HEK293 (cell line): ENCODE measurements around the gene FIGNL2.
A peak's percentile ranks its signal among the peaks of the same experiment; 100 is the strongest.

Experiments used
- CTCF ChIA-PET: fragments of 350-600 bp; formaldehyde crosslinking; extraction: SDS; loops from one replicate; lab custom pipeline; 2021; ENCODE audit warnings: antibody characterized with exemption; lab: Yijun Ruan, JAX
- POLR2A ChIA-PET: fragments of 300-600 bp; formaldehyde crosslinking; extraction: SDS; loops from one replicate; lab custom pipeline; 2020; ENCODE audit warnings: antibody characterized with exemption, inconsistent platforms; lab: Yijun Ruan, JAX
- H3K27ac ChIP-seq: fragments of 200-500 bp; sonication (Bioruptor generic); 2 replicates; pipeline ENCODE4 v1.5.1; 2014; ENCODE audit warnings: low read depth, low read length, control low read depth, inconsistent platforms; ENCODE audit errors: extremely low read depth
- H3K36me3 ChIP-seq, 2 experiments: fragments of 200-500 bp in 1 of 2; sonication (Bioruptor generic) in 1 of 2; 1 replicate in 1 of 2; 2 replicates in 1 of 2; pipeline ENCODE4 v1.5.1; 2014 to 2017; ENCODE audit warnings: inconsistent platforms in 2 of 2, low read length in 2 of 2; ENCODE audit not compliant: control insufficient read depth in 2 of 2, insufficient read depth in 1 of 2
- H3K4me1 ChIP-seq: fragments of 200-500 bp; sonication (Bioruptor generic); 2 replicates; pipeline ENCODE4 v1.5.1; 2014; ENCODE audit warnings: mild to moderate bottlenecking, low read length, inconsistent platforms; ENCODE audit not compliant: control insufficient read depth, insufficient read depth
- H3K4me3 ChIP-seq: 2 replicates; pipeline ENCODE4 v1.5.1; 2011; ENCODE audit warnings: low read depth, mild to moderate bottlenecking, control low read depth, low read length, moderate library complexity
- H3K9me3 ChIP-seq: fragments of 200-500 bp; sonication (Bioruptor generic); 2 replicates; pipeline ENCODE4 v1.5.1; 2014; ENCODE audit warnings: low read depth, low read length, inconsistent platforms; ENCODE audit not compliant: control insufficient read depth, insufficient read depth
- ATF2 ChIP-seq: fragments of 450-650 bp; formaldehyde crosslinking; IDR thresholded peaks from 2 replicates; pipeline ENCODE4 v1.5.1; 2016; ENCODE audit warnings: missing biosample characterization, missing genetic modification characterization, low read depth
- GLIS2 ChIP-seq: fragments of 450-650 bp; formaldehyde crosslinking; IDR thresholded peaks from 2 replicates; pipeline ENCODE4 v1.5.1; 2016; ENCODE audit warnings: missing biosample characterization, missing genetic modification characterization
- HOXD13 ChIP-seq: sonication (generic); formaldehyde crosslinking; IDR thresholded peaks from 2 replicates; pipeline ENCODE4 v1.8.0; 2022; ENCODE audit warnings: missing genetic modification reagents, borderline replicate concordance
- KLF7 ChIP-seq: fragments of 450-650 bp; formaldehyde crosslinking; IDR thresholded peaks from 2 replicates; pipeline ENCODE4 v1.5.1; 2016; ENCODE audit warnings: missing biosample characterization, missing genetic modification characterization, borderline replicate concordance
- MZF1 ChIP-seq: fragments of 450-650 bp; formaldehyde crosslinking; IDR thresholded peaks from 2 replicates; pipeline ENCODE4 v1.5.1; 2017; ENCODE audit warnings: missing biosample characterization, missing genetic modification characterization, borderline replicate concordance
- PRDM1 ChIP-seq: fragments of 450-650 bp; formaldehyde crosslinking; IDR thresholded peaks from 2 replicates; pipeline ENCODE4; 2016; ENCODE audit warnings: missing biosample characterization, missing genetic modification characterization
- RBAK ChIP-seq: fragments of 450-650 bp; formaldehyde crosslinking; IDR thresholded peaks from 2 replicates; pipeline ENCODE4 v1.5.1; 2016; ENCODE audit warnings: missing biosample characterization, missing genetic modification characterization
- SCRT2 ChIP-seq: fragments of 450-650 bp; formaldehyde crosslinking; IDR thresholded peaks from 2 replicates; pipeline ENCODE4 v1.5.1; 2016; ENCODE audit warnings: missing biosample characterization, missing genetic modification characterization
- SP2 ChIP-seq: fragments of 450-650 bp; formaldehyde crosslinking; IDR thresholded peaks from 2 replicates; pipeline ENCODE4 v1.5.1; 2016; ENCODE audit warnings: missing biosample characterization, missing genetic modification characterization
- ZBTB1 ChIP-seq: fragments of 450-650 bp; formaldehyde crosslinking; IDR thresholded peaks from 2 replicates; pipeline ENCODE4 v1.5.1; 2016; ENCODE audit warnings: missing biosample characterization, missing genetic modification characterization
- ZFP3 ChIP-seq: fragments of 450-650 bp; formaldehyde crosslinking; IDR thresholded peaks from 2 replicates; pipeline ENCODE4 v1.5.1; 2016; ENCODE audit warnings: low read depth, missing biosample characterization, missing genetic modification characterization
- ZNF16 ChIP-seq: fragments of 450-650 bp; formaldehyde crosslinking; IDR thresholded peaks from 2 replicates; pipeline ENCODE4 v1.5.1; 2016; ENCODE audit warnings: low read depth, missing biosample characterization, missing genetic modification characterization
- ZNF19 ChIP-seq: fragments of 450-650 bp; formaldehyde crosslinking; IDR thresholded peaks from 2 replicates; pipeline ENCODE4; 2016; ENCODE audit warnings: missing biosample characterization, missing genetic modification characterization, low read depth
- ZNF211 ChIP-seq: fragments of 450-650 bp; formaldehyde crosslinking; IDR thresholded peaks from 2 replicates; pipeline ENCODE4 v1.5.1; 2016; ENCODE audit warnings: low read depth, missing biosample characterization, missing genetic modification characterization
- ZNF239 ChIP-seq: fragments of 450-650 bp; formaldehyde crosslinking; IDR thresholded peaks from 2 replicates; pipeline ENCODE4 v1.5.1; 2016; ENCODE audit warnings: missing biosample characterization, missing genetic modification characterization
- ZNF248 ChIP-seq: fragments of 450-650 bp; formaldehyde crosslinking; IDR thresholded peaks from 2 replicates; pipeline ENCODE4 v1.5.1; 2017; ENCODE audit warnings: missing biosample characterization, missing genetic modification characterization
- ZNF274 ChIP-seq, 2 experiments: fragments of 200-500 bp in 1 of 2; fragments of 450-650 bp in 1 of 2; sonication (Bioruptor generic) in 1 of 2; formaldehyde crosslinking in 1 of 2; IDR thresholded peaks; 2 replicates each; pipeline versions ENCODE4 v1.5.1 to v1.6.1; 2014 to 2016; ENCODE audit warnings: borderline replicate concordance in 1 of 2, inconsistent platforms in 1 of 2, low read length in 1 of 2, missing biosample characterization in 1 of 2, missing genetic modification characterization in 1 of 2
- ZNF302 ChIP-seq: fragments of 450-650 bp; formaldehyde crosslinking; IDR thresholded peaks from 2 replicates; pipeline ENCODE4 v1.5.1; 2016; ENCODE audit warnings: missing biosample characterization, missing genetic modification characterization, low read depth
- ZNF548 ChIP-seq: fragments of 450-650 bp; formaldehyde crosslinking; IDR thresholded peaks from 2 replicates; pipeline ENCODE4 v1.5.1; 2016; ENCODE audit warnings: missing biosample characterization, missing genetic modification characterization
- ZNF626 ChIP-seq: fragments of 450-650 bp; sonication (Bioruptor Pico); formaldehyde crosslinking; IDR thresholded peaks from 2 replicates; pipeline ENCODE4 v1.5.1; 2018; ENCODE audit warnings: missing biosample characterization, missing genetic modification characterization, inconsistent platforms
- ZNF677 ChIP-seq: fragments of 450-650 bp; IDR thresholded peaks from 2 replicates; pipeline ENCODE4 v1.5.0; 2018; ENCODE audit warnings: missing biosample characterization, mild to moderate bottlenecking, missing genetic modification characterization, moderate library complexity
- ZNF747 ChIP-seq: fragments of 450-650 bp; formaldehyde crosslinking; IDR thresholded peaks from 2 replicates; pipeline ENCODE4 v1.5.1; 2016; ENCODE audit warnings: missing biosample characterization, missing genetic modification characterization
- ZNF843 ChIP-seq: fragments of 450-650 bp; formaldehyde crosslinking; IDR thresholded peaks from 2 replicates; pipeline ENCODE4 v1.5.1; 2016; ENCODE audit warnings: missing biosample characterization, missing genetic modification characterization
- ZSCAN30 ChIP-seq: fragments of 450-650 bp; IDR thresholded peaks from 2 replicates; pipeline ENCODE4 v1.5.1; 2018; ENCODE audit warnings: missing biosample characterization, mild to moderate bottlenecking, missing genetic modification characterization, moderate library complexity
- TF ChIP-seq, protein P1 (sequence below): fragments of 450-650 bp; IDR thresholded peaks from 2 replicates; pipeline ENCODE4 v1.5.1; 2018; ENCODE audit warnings: missing biosample characterization, missing genetic modification characterization
- TF ChIP-seq, protein P2 (sequence below): fragments of 450-650 bp; formaldehyde crosslinking; IDR thresholded peaks from 2 replicates; pipeline ENCODE4 v1.5.1; 2016; ENCODE audit warnings: missing biosample characterization, missing genetic modification characterization
- TF ChIP-seq, protein P3 (sequence below): fragments of 450-650 bp; formaldehyde crosslinking; optimal IDR thresholded peaks from 2 replicates; pipeline ENCODE3; 2016; ENCODE audit warnings: missing biosample characterization, mild to moderate bottlenecking, missing genetic modification characterization

Gene FIGNL2

DNA sequence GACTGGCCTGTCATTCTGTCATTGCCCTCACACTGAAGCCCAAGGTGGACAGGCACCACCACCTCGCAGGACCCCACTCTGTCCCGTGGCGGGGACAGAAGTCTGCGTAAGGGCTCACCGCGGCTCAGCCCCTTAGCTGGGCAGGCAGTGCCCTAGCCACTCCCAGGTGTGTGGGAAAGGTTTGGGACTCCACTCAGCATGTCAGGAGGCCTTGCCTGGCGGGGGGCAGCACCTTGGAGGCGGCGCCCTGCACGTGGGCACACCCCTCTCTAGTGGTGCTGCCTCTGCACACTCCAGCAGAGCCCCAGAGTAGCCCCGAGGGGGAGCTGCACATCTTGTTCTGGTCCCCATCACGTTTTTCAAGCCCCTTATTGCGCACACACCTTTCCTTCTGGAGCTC, 35.6 kb downstream of the FIGNL2 start:
- Histone ChIP-seq H3K27ac (no peak overlapping the region), H3K9me3 (no peaks in the 10 kb centered on the region), H3K4me3 (no peak overlapping the region), H3K36me3 (no peaks in the 10 kb centered on the region), H3K4me1 (no peaks in the 10 kb centered on the region)
- ChIA-PET POLR2A (interaction anchor here (0.5 kb wide), 1 partner anchor 730 kb away, joined by 3 read pairs; no protein-coding TSS in a partner anchor), CTCF (interaction anchor here (1.0 to 1.7 kb wide), 4 partner anchors 58 to 384 kb away, joined by 3 to 12 read pairs (median 5); no protein-coding TSS in a partner anchor)
- TF ChIP-seq KLF7 (no peak), RBAK (tag by site-specific recombination) (no peak), ZNF626 (tag by site-specific recombination) (no peak), SCRT2 (no peak), ZNF248 (tag by site-specific recombination) (no peak), ZNF19 (tag by site-specific recombination) (no peak), ZNF302 (tag by site-specific recombination) (no peak), ZNF16 (tag by site-specific recombination) (no peak), ZNF843 (tag by site-specific recombination) (no peak), ZNF211 (tag by site-specific recombination) (no peak), HOXD13 (CRISPR knock-in tag) (no peak), ZSCAN30 (no peak), GLIS2 (tag by site-specific recombination) (no peak), SP2 (tag by site-specific recombination) (no peak)
- TF ChIP-seq, protein P1, sequence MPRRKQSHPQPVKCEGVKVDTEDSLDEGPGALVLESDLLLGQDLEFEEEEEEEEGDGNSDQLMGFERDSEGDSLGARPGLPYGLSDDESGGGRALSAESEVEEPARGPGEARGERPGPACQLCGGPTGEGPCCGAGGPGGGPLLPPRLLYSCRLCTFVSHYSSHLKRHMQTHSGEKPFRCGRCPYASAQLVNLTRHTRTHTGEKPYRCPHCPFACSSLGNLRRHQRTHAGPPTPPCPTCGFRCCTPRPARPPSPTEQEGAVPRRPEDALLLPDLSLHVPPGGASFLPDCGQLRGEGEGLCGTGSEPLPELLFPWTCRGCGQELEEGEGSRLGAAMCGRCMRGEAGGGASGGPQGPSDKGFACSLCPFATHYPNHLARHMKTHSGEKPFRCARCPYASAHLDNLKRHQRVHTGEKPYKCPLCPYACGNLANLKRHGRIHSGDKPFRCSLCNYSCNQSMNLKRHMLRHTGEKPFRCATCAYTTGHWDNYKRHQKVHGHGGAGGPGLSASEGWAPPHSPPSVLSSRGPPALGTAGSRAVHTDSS (tag by site-specific recombination), result no peak

DNA sequence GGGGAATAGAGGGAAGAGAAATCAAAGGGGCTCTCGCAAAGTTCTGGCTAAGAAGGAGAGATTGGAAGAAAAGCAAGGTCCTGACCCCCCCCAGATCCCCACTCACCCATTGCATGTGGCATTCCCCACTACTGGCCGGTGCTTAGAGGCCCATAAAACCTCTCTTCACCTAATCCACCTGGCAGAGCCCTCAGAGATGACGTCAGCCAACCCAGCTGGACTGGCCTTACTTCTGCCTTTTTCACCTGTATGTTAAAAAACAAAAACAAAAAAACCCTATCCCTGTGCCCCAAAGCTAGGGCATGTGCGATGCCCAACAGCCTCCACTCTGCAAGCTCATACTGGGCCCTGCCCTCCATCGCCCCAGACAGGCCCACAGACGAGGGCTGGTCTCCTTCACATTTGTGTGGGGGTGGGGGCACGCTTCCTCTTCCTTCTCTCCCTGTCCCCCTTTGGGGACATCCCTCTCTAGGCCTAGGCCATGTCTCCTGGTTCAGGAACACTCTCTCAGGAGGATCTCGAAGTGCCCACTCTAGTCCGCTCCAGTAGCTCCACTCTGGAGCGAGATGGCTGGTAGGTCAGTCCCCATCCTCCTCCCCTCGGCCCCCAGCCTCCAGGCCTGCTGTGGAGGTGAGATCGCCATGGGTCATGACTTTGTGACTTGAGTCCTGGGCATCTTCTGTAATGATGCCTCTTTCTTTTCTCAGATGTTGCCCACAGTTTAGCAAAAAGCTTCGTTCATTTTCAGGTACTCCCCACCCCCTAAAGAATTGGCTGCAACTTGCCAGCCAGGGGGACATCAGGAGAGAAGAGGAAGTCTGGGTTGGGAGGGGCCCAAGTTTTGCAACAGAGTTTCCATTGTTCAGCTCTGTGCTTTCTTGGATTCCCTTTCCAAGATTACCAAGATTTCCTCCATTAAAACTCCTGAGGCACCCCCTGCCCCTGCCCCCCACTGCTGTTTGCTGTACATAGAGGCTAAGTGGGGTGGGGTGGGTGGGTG, 37.0 kb downstream of the FIGNL2 start:
- ChIA-PET CTCF (interaction anchor here (0.5 to 1.1 kb wide), 4 partner anchors 13 to 390 kb away, joined by 3 read pairs; no protein-coding TSS in a partner anchor), POLR2A (no interaction called here)
- Histone ChIP-seq H3K36me3 (no peaks in the 10 kb centered on the region), H3K27ac (no peak overlapping the region), H3K9me3 (no peaks in the 10 kb centered on the region), H3K4me1 (no peaks in the 10 kb centered on the region), H3K4me3 (no peak overlapping the region)
- TF ChIP-seq PRDM1 (tag by site-specific recombination) (no peak), ZNF677 (tag by site-specific recombination) (no peak), ATF2 (peak; percentile 41; the same call in 1 of the 2 replicates), ZNF747 (tag by site-specific recombination) (no peak), MZF1 (tag by site-specific recombination) (no peak), ZBTB1 (tag by site-specific recombination) (no peak), ZNF274 (IDR thresholded peaks at IDR 0.05; ENCODE audit: low read length) (no peak), ZNF274 (tag by site-specific recombination; IDR thresholded peaks at IDR 0.05; ENCODE audit: borderline replicate concordance) (no peak), ZFP3 (no peak), ZNF548 (tag by site-specific recombination) (no peak), ZNF239 (tag by site-specific recombination) (no peak)
- TF ChIP-seq, protein P2, sequence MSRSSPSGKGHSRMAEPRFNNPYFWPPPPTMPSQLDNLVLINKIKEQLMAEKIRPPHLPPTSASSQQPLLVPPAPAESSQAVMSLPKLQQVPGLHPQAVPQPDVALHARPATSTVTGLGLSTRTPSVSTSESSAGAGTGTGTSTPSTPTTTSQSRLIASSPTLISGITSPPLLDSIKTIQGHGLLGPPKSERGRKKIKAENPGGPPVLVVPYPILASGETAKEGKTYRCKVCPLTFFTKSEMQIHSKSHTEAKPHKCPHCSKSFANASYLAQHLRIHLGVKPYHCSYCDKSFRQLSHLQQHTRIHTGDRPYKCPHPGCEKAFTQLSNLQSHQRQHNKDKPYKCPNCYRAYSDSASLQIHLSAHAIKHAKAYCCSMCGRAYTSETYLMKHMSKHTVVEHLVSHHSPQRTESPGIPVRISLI (tag by site-specific recombination), result 0 out of 2 replicates have a peak, but pooled peaks have one; percentile 15
- TF ChIP-seq, protein P3, sequence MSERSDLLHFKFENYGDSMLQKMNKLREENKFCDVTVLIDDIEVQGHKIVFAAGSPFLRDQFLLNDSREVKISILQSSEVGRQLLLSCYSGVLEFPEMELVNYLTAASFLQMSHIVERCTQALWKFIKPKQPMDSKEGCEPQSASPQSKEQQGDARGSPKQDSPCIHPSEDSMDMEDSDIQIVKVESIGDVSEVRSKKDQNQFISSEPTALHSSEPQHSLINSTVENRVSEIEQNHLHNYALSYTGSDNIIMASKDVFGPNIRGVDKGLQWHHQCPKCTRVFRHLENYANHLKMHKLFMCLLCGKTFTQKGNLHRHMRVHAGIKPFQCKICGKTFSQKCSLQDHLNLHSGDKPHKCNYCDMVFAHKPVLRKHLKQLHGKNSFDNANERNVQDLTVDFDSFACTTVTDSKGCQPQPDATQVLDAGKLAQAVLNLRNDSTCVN (tag by site-specific recombination), result no peak
